OCI-LY1 (cell line): Measurements from ENCODE around the gene PDCD1LG2.

Source experiments
- H2AFZ ChIP-seq: fragments of 200-600 bp; sonication (generic), shearing (Covaris generic); 2 replicates; pipeline ENCODE4 v1.6.0; 2014; ENCODE audit warnings: antibody characterized with exemption, mild to moderate bottlenecking, low read length
- H3F3A ChIP-seq: fragments of 200-600 bp; sonication (generic), shearing (Covaris generic); 2 replicates; pipeline ENCODE4 v1.6.0; 2014; ENCODE audit warnings: mild to moderate bottlenecking, antibody characterized with exemption, low read length, moderate library complexity; ENCODE audit not compliant: insufficient read depth
- H3K27ac ChIP-seq: fragments of 200-600 bp; sonication (generic); 2 replicates; pipeline ENCODE4 v1.5.1; 2014; ENCODE audit warnings: low read length, mixed run types, mild to moderate bottlenecking, low read depth; ENCODE audit not compliant: poor library complexity, severe bottlenecking
- H3K27me3 ChIP-seq: fragments of 200-600 bp; sonication (generic); 2 replicates; pipeline ENCODE4 v1.6.0; 2014; ENCODE audit warnings: antibody characterized with exemption, mild to moderate bottlenecking, low read length, moderate library complexity; ENCODE audit not compliant: insufficient read depth
- H3K36me3 ChIP-seq: fragments of 200-600 bp; sonication (generic); 2 replicates; pipeline ENCODE4 v1.6.1; 2014; ENCODE audit warnings: mild to moderate bottlenecking, antibody characterized with exemption, low read length, moderate library complexity, mixed read lengths; ENCODE audit not compliant: insufficient read depth
- H3K4me1 ChIP-seq: fragments of 200-600 bp; sonication (generic); 2 replicates; pipeline ENCODE4 v1.5.1; 2014; ENCODE audit warnings: mild to moderate bottlenecking, low read length, moderate library complexity; ENCODE audit not compliant: insufficient read depth, severe bottlenecking
- H3K4me2 ChIP-seq: fragments of 200-600 bp; sonication (generic), shearing (Covaris generic); 2 replicates; pipeline ENCODE4 v1.6.1; 2014; ENCODE audit warnings: low read length
- H3K4me3 ChIP-seq: fragments of 200-600 bp; sonication (generic); 2 replicates; pipeline ENCODE4 v1.5.1; 2014; ENCODE audit warnings: low read length, low read depth, mild to moderate bottlenecking, mixed read lengths; ENCODE audit not compliant: poor library complexity, severe bottlenecking
- H3K79me2 ChIP-seq: fragments of 200-600 bp; shearing (Covaris generic); 2 replicates; pipeline ENCODE4 v1.6.1; 2016; ENCODE audit warnings: mixed run types, low read length, mixed read lengths; ENCODE audit not compliant: insufficient read depth
- H3K9ac ChIP-seq: fragments of 200-600 bp; sonication (generic), shearing (Covaris generic); 2 replicates; pipeline ENCODE4 v1.6.1; 2014; ENCODE audit warnings: mild to moderate bottlenecking, low read length, mixed read lengths
- H3K9me2 ChIP-seq: fragments of 200-600 bp; sonication (generic), shearing (Covaris generic); 2 replicates; pipeline ENCODE4 v1.6.1; 2014; ENCODE audit warnings: low read depth, mild to moderate bottlenecking, low read length, mixed read lengths
- H3K9me3 ChIP-seq: fragments of 200-600 bp; shearing (Covaris generic); 2 replicates; pipeline ENCODE4 v1.6.1; 2014; ENCODE audit warnings: low read length, mixed read lengths
- H4K20me1 ChIP-seq: fragments of 200-600 bp; sonication (generic), shearing (Covaris generic); 2 replicates; pipeline ENCODE4 v1.6.0; 2016; ENCODE audit warnings: mild to moderate bottlenecking, low read length; ENCODE audit not compliant: insufficient read depth
- EZH2 ChIP-seq: fragments of 200-600 bp; sonication (generic), shearing (Covaris generic); IDR thresholded peaks from 2 replicates; pipeline ENCODE4 v1.8.0; 2017; ENCODE audit warnings: borderline replicate concordance, mixed run types, mild to moderate bottlenecking, antibody characterized with exemption, low read length, moderate library complexity, mixed read lengths
- TF ChIP-seq, protein P1 (sequence below): fragments of 200-600 bp; sonication (generic), shearing (Covaris generic); IDR thresholded peaks from 2 replicates; pipeline ENCODE4 v1.5.1; 2017; ENCODE audit warnings: mild to moderate bottlenecking, antibody characterized with exemption, low read length, moderate library complexity, mixed read lengths

PDCD1LG2 gene

DNA sequence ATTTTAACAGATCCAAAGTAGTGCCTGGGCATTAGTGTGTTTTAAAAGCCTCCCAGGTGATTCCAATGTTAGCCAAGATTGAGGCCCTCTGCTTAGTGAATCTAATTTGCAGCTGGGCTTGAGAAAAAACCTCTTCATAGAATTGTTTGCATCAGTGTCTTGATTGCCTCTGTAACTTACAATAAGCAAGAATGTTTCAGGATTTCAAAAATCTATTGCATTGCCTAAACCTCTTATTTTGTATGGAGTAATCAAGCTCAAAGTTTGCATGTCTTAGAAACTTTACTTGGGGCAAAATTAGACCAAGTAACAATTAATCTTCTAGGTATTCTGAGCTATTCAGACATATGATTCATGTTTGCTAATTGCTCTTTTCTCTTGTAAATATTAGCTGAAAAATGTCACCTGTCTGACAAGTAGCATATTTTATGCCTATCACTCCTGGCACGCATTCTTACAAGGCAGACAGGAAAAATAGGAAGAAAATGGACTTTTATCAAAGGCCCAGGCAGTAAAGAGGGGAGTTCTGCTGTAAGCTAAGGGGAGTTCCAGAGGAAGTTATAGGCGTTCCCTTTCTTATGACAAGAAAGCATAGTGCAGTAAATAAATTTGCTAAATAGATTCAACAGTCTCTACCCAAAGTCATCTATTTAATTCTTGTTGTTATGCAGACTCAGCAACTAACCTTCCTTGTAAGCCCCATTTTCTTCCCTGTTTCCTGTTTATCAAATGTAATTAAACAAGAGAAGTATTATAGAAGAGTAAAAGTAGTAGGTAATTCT is 21.0 kb downstream of the PDCD1LG2 start:
- Histone ChIP-seq H3K9ac (no peak overlapping the region), H3K79me2 (no peaks in the 10 kb centered on the region), H3K4me3 (no peak overlapping the region), H3K36me3 (no peaks in the 10 kb centered on the region), H4K20me1 (no peaks in the 10 kb centered on the region), H3K27ac (no peak overlapping the region), H3K4me2 (no peak overlapping the region), H3K9me3 (no peaks in the 10 kb centered on the region), H3F3A (no peaks in the 10 kb centered on the region), H3K4me1 (peaks cover 26% of the 10 kb centered on the region), H2AFZ (0 out of 2 replicates have a peak overlapping the region, but pooled peaks have one; percentile 8), H3K9me2 (no peaks in the 10 kb centered on the region), H3K27me3 (no peaks in the 10 kb centered on the region)
- TF ChIP-seq EZH2, result no peak
- TF ChIP-seq, protein P1, sequence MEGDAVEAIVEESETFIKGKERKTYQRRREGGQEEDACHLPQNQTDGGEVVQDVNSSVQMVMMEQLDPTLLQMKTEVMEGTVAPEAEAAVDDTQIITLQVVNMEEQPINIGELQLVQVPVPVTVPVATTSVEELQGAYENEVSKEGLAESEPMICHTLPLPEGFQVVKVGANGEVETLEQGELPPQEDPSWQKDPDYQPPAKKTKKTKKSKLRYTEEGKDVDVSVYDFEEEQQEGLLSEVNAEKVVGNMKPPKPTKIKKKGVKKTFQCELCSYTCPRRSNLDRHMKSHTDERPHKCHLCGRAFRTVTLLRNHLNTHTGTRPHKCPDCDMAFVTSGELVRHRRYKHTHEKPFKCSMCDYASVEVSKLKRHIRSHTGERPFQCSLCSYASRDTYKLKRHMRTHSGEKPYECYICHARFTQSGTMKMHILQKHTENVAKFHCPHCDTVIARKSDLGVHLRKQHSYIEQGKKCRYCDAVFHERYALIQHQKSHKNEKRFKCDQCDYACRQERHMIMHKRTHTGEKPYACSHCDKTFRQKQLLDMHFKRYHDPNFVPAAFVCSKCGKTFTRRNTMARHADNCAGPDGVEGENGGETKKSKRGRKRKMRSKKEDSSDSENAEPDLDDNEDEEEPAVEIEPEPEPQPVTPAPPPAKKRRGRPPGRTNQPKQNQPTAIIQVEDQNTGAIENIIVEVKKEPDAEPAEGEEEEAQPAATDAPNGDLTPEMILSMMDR, result no peak

- Histone ChIP-seq H3K9me2 (no peaks in the 10 kb centered on the region), H3K4me3 (no peak overlapping the region), H4K20me1 (no peaks in the 10 kb centered on the region), H2AFZ (no peak overlapping the region), H3K79me2 (no peaks in the 10 kb centered on the region), H3K27ac (no peak overlapping the region), H3F3A (no peaks in the 10 kb centered on the region), H3K4me1 (peaks cover 26% of the 10 kb centered on the region), H3K36me3 (no peaks in the 10 kb centered on the region), H3K4me2 (no peak overlapping the region), H3K27me3 (no peaks in the 10 kb centered on the region), H3K9ac (no peak overlapping the region), H3K9me3 (no peaks in the 10 kb centered on the region)
- TF ChIP-seq, protein P1, result no peak
- TF ChIP-seq EZH2, result no peak
Observed at GRCh38 chr9:5532306-5532705, 22.0 kb downstream of the PDCD1LG2 start.

DNA sequence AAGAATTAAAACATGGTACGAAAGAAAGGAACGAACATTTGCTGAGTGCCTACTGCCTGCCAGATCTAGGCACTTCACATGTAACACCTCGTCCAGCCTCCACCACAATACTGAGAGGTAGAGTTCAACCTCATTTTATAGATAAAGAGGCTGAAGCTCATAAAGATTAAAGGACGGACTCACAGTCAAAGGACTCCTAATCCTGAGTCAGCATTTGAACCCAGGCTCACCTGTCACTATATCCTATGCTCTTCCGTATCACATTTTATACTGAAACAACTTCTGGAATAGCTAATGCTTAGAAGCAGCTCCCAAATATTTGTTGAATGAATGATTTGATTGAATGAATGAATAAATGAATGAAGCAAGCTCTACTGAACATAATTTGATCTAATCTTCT is 22.5 kb downstream of the PDCD1LG2 start:
- no peak for TF ChIP-seq EZH2
- TF ChIP-seq, protein P1, result no peak
- peaks cover 26% of the 10 kb centered on the region for H3K4me1 ChIP-seq
- no peaks in the 10 kb centered on the region for H3K27me3 ChIP-seq

More for the DNA sequence above, 22.5 kb downstream of the PDCD1LG2 start:
- no peaks in the 10 kb centered on the region for H3K9me3 ChIP-seq
- no peak overlapping the region for H3K27ac ChIP-seq
- H3K9me2 ChIP-seq, result no peaks in the 10 kb centered on the region
- no peaks in the 10 kb centered on the region for H3K79me2 ChIP-seq
- no peaks in the 10 kb centered on the region for H3F3A ChIP-seq
- no peaks in the 10 kb centered on the region for H3K36me3 ChIP-seq
- no peaks in the 10 kb centered on the region for H4K20me1 ChIP-seq
- H3K9ac ChIP-seq, result no peak overlapping the region
- H3K4me2 ChIP-seq, result no peak overlapping the region
- no peak overlapping the region for H2AFZ ChIP-seq
- no peak overlapping the region for H3K4me3 ChIP-seq
